GM15510 (cell line): Measurements from ENCODE around the gene RASGEF1C.

ENCODE experiments used
- POLR2A ChIP-seq: IDR thresholded peaks from 3 replicates; pipeline ENCODE4 v1.6.1; 2011; ENCODE audit warnings: borderline replicate concordance; ENCODE audit not compliant: insufficient read length; ENCODE audit errors: extremely low read depth

RASGEF1C gene

DNA sequence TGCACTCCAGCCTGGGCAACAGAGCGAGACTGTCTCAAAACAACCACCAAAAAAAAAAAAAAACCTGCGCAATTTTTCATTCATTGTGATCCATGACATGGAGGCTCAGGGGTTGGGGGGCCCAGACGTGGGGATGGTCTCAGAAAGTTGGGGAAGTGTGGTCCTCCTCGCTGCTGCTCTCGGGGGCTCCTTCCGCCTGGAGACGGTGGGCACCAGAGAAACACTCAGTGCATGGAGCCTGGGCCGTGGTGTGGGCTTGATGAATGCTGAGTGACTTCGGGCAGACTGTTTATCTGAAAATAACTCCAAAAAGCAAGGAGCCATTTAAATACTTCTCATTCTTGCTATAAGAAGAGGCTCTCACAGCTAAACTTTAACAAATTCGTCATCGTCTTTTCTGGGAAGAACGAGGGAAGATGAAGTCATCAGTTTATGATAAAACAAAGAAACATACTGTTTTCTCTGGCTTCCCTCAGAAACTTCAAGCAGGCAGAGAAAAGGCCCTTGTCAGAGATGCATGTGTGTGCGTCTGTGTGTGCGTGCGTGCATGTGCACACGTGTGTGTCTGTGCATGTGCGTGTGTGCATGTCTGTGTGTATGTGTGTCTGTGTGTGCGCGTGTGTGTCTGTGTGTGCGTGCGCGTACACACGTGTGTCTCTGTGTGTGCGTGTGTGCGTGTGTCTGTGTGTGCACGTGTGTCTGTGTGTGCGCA, 35.0 kb downstream of the RASGEF1C start:
- no peak for TF ChIP-seq POLR2A

DNA sequence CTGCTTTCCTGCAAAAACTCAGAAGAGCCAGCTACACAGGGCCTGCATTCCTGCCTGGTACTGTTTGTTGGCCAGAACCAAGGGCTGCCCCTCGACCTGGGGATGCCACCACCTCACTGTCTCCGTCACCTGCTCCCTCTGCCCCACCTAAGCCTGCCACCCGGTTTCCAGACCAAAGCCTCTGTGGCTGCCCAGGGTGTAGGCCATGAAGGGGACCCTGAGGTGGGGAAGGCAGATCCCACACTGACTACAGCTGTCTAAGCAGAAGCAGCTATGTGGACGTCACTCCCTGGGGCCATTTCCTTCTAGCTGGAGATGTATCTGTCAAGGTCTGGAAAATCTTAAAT, 35.8 kb downstream of the RASGEF1C start:
- TF ChIP-seq POLR2A = no peak

- TF ChIP-seq POLR2A = no peak
Observed at GRCh38 chr5:180172447-180173197, 36.4 kb downstream of the RASGEF1C start.

DNA sequence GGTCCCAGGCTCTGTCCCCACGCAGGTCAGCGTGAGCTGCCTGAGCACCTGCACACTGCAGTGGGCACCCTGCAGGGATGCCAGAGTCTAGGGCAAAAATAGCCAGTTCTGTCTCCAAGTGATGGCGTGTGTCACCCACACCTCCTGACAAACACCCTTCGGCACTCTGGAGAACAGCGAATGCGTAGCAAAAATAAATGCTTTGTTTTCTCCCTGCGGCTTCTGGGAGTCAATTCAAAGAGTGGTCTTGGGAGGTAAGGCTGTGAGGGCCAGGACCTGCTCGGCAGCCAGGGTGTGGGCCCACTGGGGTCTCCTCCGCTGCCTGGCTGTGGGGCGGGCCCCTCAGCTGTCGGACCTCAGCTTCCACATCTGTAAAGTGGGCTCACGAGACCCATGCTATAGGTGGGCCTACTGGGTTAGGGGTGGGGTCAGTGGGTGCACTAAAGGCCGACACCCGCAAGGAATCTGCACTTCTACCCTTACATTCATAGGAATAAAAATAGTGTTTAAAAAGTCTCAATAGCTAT, 37.4 kb downstream of the RASGEF1C start:
- no peak for TF ChIP-seq POLR2A

GRCh38 chr5:180170810-180171567, 38.0 kb downstream of the RASGEF1C start:
- TF ChIP-seq POLR2A = no peak

DNA sequence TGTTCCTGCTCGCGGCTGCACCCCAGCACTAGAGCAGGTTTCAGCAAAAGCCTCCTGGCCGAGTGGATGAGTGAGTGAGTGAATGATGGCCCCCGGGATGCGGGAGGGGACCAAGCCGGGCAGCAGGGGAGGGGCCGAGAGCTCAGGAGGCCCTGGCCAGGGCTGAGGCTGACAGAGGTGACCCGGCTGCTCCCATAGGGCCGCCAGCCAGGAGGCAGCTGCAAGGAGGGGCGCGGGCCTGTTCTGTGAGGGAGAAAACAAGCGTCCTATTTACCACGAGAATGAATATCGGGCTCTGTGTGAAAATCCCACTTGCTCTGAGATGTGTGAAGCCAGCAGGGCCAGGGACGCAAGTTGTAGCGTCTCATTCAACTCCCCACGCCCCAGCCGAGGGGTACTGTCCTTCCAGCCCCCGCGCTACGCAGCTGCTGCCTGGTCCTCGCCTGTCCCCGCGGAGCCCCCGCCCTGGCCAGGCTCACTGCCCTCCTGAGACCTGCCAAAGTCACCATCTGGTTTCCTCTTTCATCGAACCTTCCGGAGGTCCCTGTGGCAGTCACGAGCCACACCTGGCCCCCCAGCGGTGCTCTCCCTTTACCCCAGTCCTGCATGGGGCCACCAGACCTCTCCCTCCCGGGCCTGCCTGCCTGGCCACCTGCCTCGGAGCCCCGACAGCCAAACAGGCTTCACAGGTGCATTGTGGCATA, 38.8 kb downstream of the RASGEF1C start:
- TF ChIP-seq POLR2A = no peak

DNA sequence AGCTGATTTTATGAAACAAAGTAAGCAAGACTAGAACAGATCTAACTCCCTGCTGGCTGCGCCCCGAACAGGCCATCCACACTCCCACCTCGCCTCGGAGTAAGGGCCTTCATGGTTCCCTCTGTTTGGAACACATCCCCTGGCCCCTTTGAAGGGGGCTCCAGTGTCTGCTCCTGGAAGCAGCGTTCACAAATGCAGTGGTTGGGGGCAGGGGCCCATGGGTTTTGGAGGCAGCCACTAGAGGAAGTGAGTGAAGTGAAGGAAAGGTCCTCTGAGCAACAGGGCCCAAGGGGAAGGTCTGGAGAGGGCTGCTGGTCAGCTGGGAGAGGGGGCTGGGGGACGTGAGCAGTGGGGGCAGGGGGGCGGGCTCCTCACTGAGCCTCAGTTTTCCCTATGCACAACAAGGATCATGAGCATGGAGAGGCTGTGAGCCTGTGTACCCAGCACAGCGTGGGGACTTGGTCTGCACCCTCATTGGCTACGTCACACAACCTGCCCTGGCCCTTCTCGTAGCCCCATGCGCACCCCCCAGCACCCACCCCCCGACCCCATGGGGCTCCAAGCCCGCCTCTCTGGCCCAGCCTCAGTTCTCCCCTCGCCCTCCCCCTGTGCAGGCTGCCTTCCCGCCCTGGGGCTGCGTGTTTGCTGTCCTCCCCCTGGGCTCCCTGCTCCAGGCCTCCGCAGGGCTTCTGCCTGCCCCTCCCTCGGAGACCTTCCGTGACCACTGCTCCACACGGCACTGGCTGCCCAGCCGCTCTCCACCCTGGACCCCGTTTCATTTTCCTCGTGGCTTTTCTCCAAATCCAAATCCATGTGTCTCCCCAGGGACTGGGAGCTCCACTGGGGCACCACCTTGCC, 39.5 kb downstream of the RASGEF1C start:
- no peak for TF ChIP-seq POLR2A

DNA sequence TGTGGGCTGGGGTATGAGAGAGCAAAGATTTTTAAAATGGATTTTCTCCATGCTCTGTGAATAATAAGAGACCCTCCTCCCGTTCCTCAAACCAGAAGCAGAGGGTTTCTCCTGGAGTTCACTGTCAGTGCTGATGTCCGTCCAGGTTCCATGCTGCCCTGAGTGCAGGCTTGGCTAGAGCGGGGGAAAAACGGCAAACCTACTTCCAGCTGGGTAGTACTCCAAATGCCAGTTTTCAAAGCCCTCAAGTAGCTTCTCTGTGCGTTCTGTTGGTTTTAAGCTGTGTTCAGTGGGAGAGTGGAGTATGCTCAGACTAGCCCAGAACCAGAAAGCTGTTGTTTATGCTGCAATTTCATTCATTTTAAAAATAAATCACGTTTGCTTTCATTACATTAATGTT, 40.3 kb downstream of the RASGEF1C start:
- TF ChIP-seq POLR2A = no peak

- no peak for TF ChIP-seq POLR2A
Observed at GRCh38 chr5:180166176-180166575, 42.8 kb downstream of the RASGEF1C start.

DNA sequence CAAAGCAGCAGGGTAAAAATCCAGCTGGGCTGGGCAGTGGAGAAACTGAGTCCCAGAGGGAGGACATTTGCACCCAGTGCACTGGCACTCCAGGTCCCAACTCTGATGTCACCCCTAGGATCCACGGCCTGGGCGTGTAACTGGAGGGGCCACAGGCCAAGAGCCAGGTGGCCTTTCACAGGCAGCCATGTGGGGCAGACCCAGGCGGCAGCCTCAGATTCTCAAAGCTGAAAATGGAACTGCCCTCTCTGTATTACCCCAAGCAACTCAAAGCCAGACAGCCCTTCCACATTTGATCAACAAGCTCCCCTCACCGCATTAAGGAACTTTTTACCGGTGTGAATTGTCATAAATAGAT, 46.7 kb downstream of the RASGEF1C start:
- TF ChIP-seq POLR2A = no peak

GRCh38 chr5:180161420-180162303, 47.3 kb downstream of the RASGEF1C start:
- no peak for TF ChIP-seq POLR2A

DNA sequence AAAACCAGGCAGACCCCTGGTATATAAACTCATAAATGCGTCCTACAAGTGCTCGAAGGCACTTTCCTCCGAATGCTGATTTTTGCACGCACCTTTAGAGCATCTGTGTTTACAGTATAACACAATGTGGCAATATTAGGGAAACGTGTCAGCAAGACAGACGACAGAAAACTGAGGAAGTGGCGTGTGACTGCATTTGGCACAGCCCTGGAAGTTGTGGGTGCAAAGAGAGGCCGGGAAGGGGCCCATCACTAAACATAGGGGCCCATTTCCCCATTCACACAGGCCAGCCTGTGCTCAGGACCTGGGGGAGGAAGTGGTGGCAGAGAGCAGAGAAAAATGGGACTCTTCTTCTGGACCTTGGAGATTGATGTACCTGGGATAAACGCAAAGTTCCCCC, 48.2 kb downstream of the RASGEF1C start:
- TF ChIP-seq POLR2A = no peak

DNA sequence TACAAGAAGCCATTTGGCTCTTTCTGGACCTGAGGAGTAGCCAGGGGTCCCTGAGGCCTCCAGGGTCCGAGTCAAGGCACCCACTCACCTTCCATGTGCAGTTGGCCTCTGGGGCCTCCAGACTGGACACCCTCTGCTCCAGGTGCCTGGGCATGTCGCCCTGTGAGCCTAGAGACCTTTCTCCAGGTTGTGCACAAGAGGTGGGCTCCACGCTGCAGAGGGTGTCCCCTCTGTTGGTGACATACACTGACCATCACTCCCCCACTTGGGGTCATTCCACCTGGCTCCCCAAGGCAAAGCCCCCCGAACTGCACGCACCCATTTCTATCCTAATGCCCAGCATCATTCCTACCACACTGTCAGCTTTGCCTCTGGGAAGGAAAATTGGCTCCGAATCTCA, 48.8 kb downstream of the RASGEF1C start:
- TF ChIP-seq POLR2A = no peak
